ENCODE data around the gene CEP170.

CEP170 gene

GRCh38 chr1:243292117-243292516 is 37.0 kb upstream of the CEP170 start:
- H3K27me3 Mint-ChIP-seq (ENCODE audit: low read depth, poor library complexity) = no peaks in the 10 kb centered on the region
- TF ChIP-seq CTCF (IDR thresholded peaks at IDR 0.05) = no peak
- no peak overlapping the region for H3K27ac Mint-ChIP-seq
- no peak for DNase-seq
- H3K9me3 Mint-ChIP-seq = peaks cover 18% of the 10 kb centered on the region
- no peak overlapping the region for H3K4me3 Mint-ChIP-seq
- no peaks in the 10 kb centered on the region for H3K4me1 Mint-ChIP-seq
- H3K36me3 Mint-ChIP-seq (ENCODE audit: low read depth) = peaks cover 87% of the 10 kb centered on the region

DNA sequence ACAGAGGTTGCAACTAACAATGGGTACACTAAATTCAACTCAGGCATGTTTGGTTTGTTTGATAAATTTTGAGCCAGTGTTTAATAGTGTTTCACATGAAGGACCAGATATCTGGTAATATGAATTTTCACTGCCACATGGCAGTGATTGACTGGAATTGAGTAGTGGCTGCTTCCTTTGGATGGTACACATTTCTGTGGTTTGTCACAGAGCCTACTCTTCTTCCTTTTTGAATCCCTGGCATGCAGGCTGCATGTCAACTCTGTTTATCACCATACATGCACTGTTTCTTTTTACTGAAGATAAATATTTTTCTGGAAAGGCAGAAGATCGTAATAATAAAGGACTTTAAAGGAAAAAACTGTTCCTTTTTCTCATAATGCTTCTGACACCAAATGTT is 36.2 kb upstream of the CEP170 start:
- peaks cover 83% of the 10 kb centered on the region for H3K36me3 Mint-ChIP-seq (ENCODE audit: low read depth)
- no peaks in the 10 kb centered on the region for H3K4me1 Mint-ChIP-seq
- no peak overlapping the region for H3K27ac Mint-ChIP-seq
- peaks cover 18% of the 10 kb centered on the region for H3K9me3 Mint-ChIP-seq
- no peak for TF ChIP-seq CTCF (IDR thresholded peaks at IDR 0.05)
- no peak for DNase-seq
- no peaks in the 10 kb centered on the region for H3K27me3 Mint-ChIP-seq (ENCODE audit: low read depth, poor library complexity)
- no peak overlapping the region for H3K4me3 Mint-ChIP-seq

GRCh38 chr1:243288062-243288461 is 33.0 kb upstream of the CEP170 start:
- H3K4me3 Mint-ChIP-seq = no peak overlapping the region
- peaks cover 7% of the 10 kb centered on the region for H3K4me1 Mint-ChIP-seq

DNA sequence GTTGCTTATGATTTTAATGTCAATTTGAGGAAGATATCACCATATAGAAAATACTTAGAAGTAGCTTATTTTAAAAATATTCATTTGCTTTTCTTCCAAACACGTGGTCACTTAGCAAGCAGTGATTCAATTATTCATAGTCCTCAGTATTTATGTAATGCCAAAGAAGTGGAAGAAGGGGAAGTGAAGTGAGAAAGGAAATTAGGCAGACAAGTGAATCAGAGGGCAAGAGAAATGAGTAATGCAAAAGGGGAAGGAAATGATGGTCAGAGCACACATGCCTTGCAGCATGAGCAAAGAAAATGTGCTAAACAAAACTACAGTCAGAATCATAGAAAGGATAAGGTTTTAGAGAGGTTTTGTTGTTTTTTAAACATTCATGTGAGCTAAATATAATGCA is 32.6 kb upstream of the CEP170 start:
- H3K27ac Mint-ChIP-seq = no peak overlapping the region
- no peak for TF ChIP-seq CTCF (IDR thresholded peaks at IDR 0.05)
- peaks cover 8% of the 10 kb centered on the region for H3K9me3 Mint-ChIP-seq
- peaks cover 7% of the 10 kb centered on the region for H3K4me1 Mint-ChIP-seq
- DNase-seq = no peak
- peaks cover 72% of the 10 kb centered on the region for H3K36me3 Mint-ChIP-seq (ENCODE audit: low read depth)
- H3K27me3 Mint-ChIP-seq (ENCODE audit: low read depth, poor library complexity) = no peaks in the 10 kb centered on the region
- no peak overlapping the region for H3K4me3 Mint-ChIP-seq

More at GRCh38 chr1:243288062-243288461, 33.0 kb upstream of the CEP170 start:
- Mint-ChIP-seq H3K27me3 (ENCODE audit: low read depth, poor library complexity) (no peaks in the 10 kb centered on the region), H3K27ac (no peak overlapping the region), H3K9me3 (peaks cover 10% of the 10 kb centered on the region), H3K36me3 (ENCODE audit: low read depth) (peaks cover 72% of the 10 kb centered on the region)
- DNase-seq = no peak
- no peak for TF ChIP-seq CTCF (IDR thresholded peaks at IDR 0.05)

- no peak overlapping the region for H3K27ac Mint-ChIP-seq
- DNase-seq = no peak
- H3K4me1 Mint-ChIP-seq = peaks cover 7% of the 10 kb centered on the region
- H3K9me3 Mint-ChIP-seq = peaks cover 10% of the 10 kb centered on the region
- no peaks in the 10 kb centered on the region for H3K27me3 Mint-ChIP-seq (ENCODE audit: low read depth, poor library complexity)
- peaks cover 72% of the 10 kb centered on the region for H3K36me3 Mint-ChIP-seq (ENCODE audit: low read depth)
- H3K4me3 Mint-ChIP-seq = no peak overlapping the region
- no peak for TF ChIP-seq CTCF (IDR thresholded peaks at IDR 0.05)
These were observed 32.0 kb upstream of the CEP170 start for GRCh38 chr1:243287123-243287460.

DNA sequence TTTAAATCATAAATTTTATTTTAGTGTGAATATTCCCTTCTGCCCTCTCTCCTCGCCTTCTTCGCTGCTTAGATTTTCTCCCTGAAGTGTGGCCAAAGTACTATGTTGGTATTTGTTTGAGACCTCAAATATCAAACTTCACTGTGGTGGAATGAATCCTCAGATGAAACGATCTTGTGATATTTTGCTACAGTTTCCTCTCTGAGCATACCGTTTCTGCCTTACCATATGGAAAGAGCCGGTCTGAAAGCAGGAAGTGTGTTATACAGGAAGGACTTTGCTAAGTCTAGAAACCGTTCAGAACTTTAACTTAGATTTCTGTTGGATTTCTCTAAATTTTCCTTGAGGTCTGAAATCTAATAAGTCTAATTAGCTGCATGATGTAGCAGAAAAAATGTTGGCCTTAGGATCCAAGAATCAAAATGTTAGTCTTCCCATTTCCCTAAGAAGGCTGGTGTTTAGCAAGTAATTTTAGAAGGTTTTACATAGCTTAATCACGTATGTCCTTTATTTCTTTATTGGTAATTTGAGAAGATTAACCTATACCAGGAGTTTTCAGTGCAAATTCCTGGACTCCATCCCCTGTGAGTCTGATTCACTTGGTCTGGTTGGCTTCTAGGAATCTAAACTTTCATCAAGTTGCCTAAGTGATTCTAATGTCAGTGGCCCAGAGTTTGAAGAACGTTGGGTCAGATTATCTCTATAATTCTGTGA is 31.5 kb upstream of the CEP170 start:
- no peak for TF ChIP-seq CTCF (IDR thresholded peaks at IDR 0.05)
- Mint-ChIP-seq H3K9me3 (peaks cover 14% of the 10 kb centered on the region), H3K27ac (no peak overlapping the region), H3K27me3 (ENCODE audit: low read depth, poor library complexity) (no peaks in the 10 kb centered on the region), H3K4me1 (peaks cover 7% of the 10 kb centered on the region), H3K36me3 (ENCODE audit: low read depth) (peaks cover 75% of the 10 kb centered on the region), H3K4me3 (no peak overlapping the region)
- no peak for DNase-seq

Measured in nephron progenitor cell (in vitro differentiated cells).